Karpas-422 (cell line): ENCODE results near the gene CACNA1I. TPM values are rescaled to one million over a fixed set of nuclear protein-coding genes. Genes with fewer than 3 reads are reported as not detected.

Source experiments
- DNase-seq: peaks from one replicate; pipeline ENCODE4 v3.0.0-alpha.2; 2015
- H2AFZ ChIP-seq: fragments of 200-600 bp; sonication (generic); 2 replicates; pipeline ENCODE4 v1.6.1; 2014; ENCODE audit warnings: antibody characterized with exemption, low read length, mixed read lengths
- H3K27ac ChIP-seq: fragments of 200-600 bp; sonication (generic); 2 replicates; pipeline ENCODE4 v1.5.1; 2014; ENCODE audit warnings: mild to moderate bottlenecking, low read length, moderate library complexity
- H3K27me3 ChIP-seq: fragments of 200-600 bp; sonication (generic); 2 replicates; pipeline ENCODE4 v1.6.1; 2014; ENCODE audit warnings: low read length, mixed read lengths
- H3K36me3 ChIP-seq: fragments of 200-600 bp; sonication (generic); 2 replicates; pipeline ENCODE4 v1.6.1; 2014; ENCODE audit warnings: low read length, mixed read lengths; ENCODE audit not compliant: insufficient read depth
- H3K4me1 ChIP-seq: fragments of 200-600 bp; sonication (generic); 2 replicates; pipeline ENCODE4 v1.6.1; 2014; ENCODE audit warnings: mild to moderate bottlenecking, low read length, mixed read lengths
- H3K4me2 ChIP-seq: fragments of 200-600 bp; sonication (generic); 2 replicates; pipeline ENCODE4 v1.6.1; 2014; ENCODE audit warnings: low read length, low read depth, mild to moderate bottlenecking; ENCODE audit not compliant: poor library complexity, severe bottlenecking
- H3K4me3 ChIP-seq: fragments of 200-600 bp; sonication (generic); 2 replicates; pipeline ENCODE4 v1.5.1; 2014; ENCODE audit warnings: mild to moderate bottlenecking, antibody characterized with exemption, low read length, mixed read lengths
- H3K79me2 ChIP-seq: fragments of 200-600 bp; sonication (generic); 2 replicates; pipeline ENCODE4 v1.6.1; 2014; ENCODE audit warnings: mild to moderate bottlenecking, low read length, mixed read lengths
- H3K9ac ChIP-seq: fragments of 200-600 bp; sonication (generic); 2 replicates; pipeline ENCODE4 v1.6.0; 2014; ENCODE audit warnings: low read length
- H3K9me2 ChIP-seq: fragments of 200-600 bp; sonication (generic), shearing (Covaris generic); replicated peaks from 2 replicates; pipeline ENCODE4 v1.6.0; 2014; ENCODE audit warnings: mild to moderate bottlenecking, low read length, moderate library complexity; ENCODE audit not compliant: insufficient read depth
- H3K9me3 ChIP-seq: fragments of 300-700, 200-600 bp; sonication (generic); 2 replicates; pipeline ENCODE4 v1.6.1; 2014; ENCODE audit warnings: low read length, mixed read lengths
- H4K20me1 ChIP-seq: fragments of 200-600 bp; sonication (generic); 2 replicates; pipeline ENCODE4 v1.6.1; 2014; ENCODE audit warnings: mild to moderate bottlenecking, antibody characterized with exemption, low read length, low read depth; ENCODE audit not compliant: insufficient read depth
- total RNA-seq: library from RNA; depleted of rRNA; stranded (reverse); fragments of >200 nt; shearing (Covaris generic); gene quantifications from 2 replicates; pipeline ENCODE4 v1.2.3, GENCODE V29; 2014; ENCODE audit warnings: low replicate concordance

Gene CACNA1I
- total RNA-seq, 1 experiment from 2014 or later: not detected

- no peak overlapping the region for H3K9ac ChIP-seq
- H3K36me3 ChIP-seq: no peaks in the 10 kb centered on the region
- DNase-seq: no peak
- H3K4me2 ChIP-seq: no peak overlapping the region
- H4K20me1 ChIP-seq: no peaks in the 10 kb centered on the region
- H3K79me2 ChIP-seq: no peaks in the 10 kb centered on the region
- H3K9me2 ChIP-seq: no peaks in the 10 kb centered on the region
- H3K27me3 ChIP-seq: no peaks in the 10 kb centered on the region
- no peak overlapping the region for H3K4me3 ChIP-seq
- no peak overlapping the region for H2AFZ ChIP-seq
- H3K27ac ChIP-seq: no peak overlapping the region
- H3K9me3 ChIP-seq: no peaks in the 10 kb centered on the region
- peaks cover 12% of the 10 kb centered on the region for H3K4me1 ChIP-seq
Measured at GRCh38 chr22:39614442-39614841, 43.9 kb downstream of the CACNA1I start.

GRCh38 chr22:39616051-39616450, 45.5 kb downstream of the CACNA1I start:
- Histone ChIP-seq H3K27me3 (no peaks in the 10 kb centered on the region), H3K4me1 (peaks cover 12% of the 10 kb centered on the region), H4K20me1 (no peaks in the 10 kb centered on the region), H3K4me2 (no peak overlapping the region), H3K36me3 (no peaks in the 10 kb centered on the region), H3K9me3 (no peaks in the 10 kb centered on the region), H3K9ac (no peak overlapping the region), H3K9me2 (no peaks in the 10 kb centered on the region), H3K4me3 (no peak overlapping the region), H2AFZ (no peak overlapping the region), H3K27ac (no peak overlapping the region), H3K79me2 (no peaks in the 10 kb centered on the region)
- DNase-seq: no peak

GRCh38 chr22:39616781-39617180, 46.2 kb downstream of the CACNA1I start:
- Histone ChIP-seq H3K4me3 (no peak overlapping the region), H3K36me3 (no peaks in the 10 kb centered on the region), H3K79me2 (no peaks in the 10 kb centered on the region), H3K4me1 (peaks cover 6% of the 10 kb centered on the region), H2AFZ (no peak overlapping the region), H3K9me2 (no peaks in the 10 kb centered on the region), H3K9ac (no peak overlapping the region), H3K27me3 (no peaks in the 10 kb centered on the region), H4K20me1 (no peaks in the 10 kb centered on the region), H3K9me3 (no peaks in the 10 kb centered on the region), H3K4me2 (no peak overlapping the region), H3K27ac (no peak overlapping the region)
- no peak for DNase-seq

DNA sequence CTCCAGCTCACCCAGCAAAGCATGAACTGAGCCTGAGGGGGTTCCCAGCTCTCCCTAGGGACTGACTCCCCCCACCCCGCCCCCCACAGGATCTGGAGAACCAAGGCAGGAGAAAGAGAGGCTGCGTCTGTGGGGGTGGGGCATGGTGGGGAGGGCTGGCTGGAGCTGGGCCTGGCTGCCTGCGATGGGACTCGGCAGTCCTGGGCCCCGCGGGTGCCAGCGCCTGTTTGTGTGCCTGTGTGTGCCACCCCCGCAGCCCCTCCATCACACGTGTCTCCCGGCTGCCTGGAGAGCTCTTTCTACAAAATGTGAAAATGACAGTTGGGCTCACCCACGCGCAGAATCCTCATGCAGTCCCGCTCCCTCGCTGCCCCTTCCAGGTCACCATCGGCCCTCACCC, 46.8 kb downstream of the CACNA1I start:
- Histone ChIP-seq H3K9me3 (no peaks in the 10 kb centered on the region), H4K20me1 (no peaks in the 10 kb centered on the region), H3K9ac (no peak overlapping the region), H3K27me3 (no peaks in the 10 kb centered on the region), H3K36me3 (no peaks in the 10 kb centered on the region), H3K27ac (no peak overlapping the region), H3K4me3 (no peak overlapping the region), H3K4me2 (no peak overlapping the region), H3K9me2 (no peaks in the 10 kb centered on the region), H3K79me2 (no peaks in the 10 kb centered on the region), H3K4me1 (peaks cover 4% of the 10 kb centered on the region), H2AFZ (no peak overlapping the region)
- DNase-seq: no peak

GRCh38 chr22:39617970-39618757, 47.6 kb downstream of the CACNA1I start:
- H3K9ac ChIP-seq: no peak overlapping the region
- H4K20me1 ChIP-seq: 0 out of 2 replicates have a peak, but pooled peaks cover 2% of the 10 kb centered on the region
- no peaks in the 10 kb centered on the region for H3K9me3 ChIP-seq
- no peak overlapping the region for H3K4me3 ChIP-seq
- no peaks in the 10 kb centered on the region for H3K36me3 ChIP-seq
- no peak overlapping the region for H2AFZ ChIP-seq
- H3K4me2 ChIP-seq: no peak overlapping the region
- no peak overlapping the region for H3K27ac ChIP-seq
- no peaks in the 10 kb centered on the region for H3K79me2 ChIP-seq
- H3K4me1 ChIP-seq: no peaks in the 10 kb centered on the region
- DNase-seq: no peak
- no peaks in the 10 kb centered on the region for H3K9me2 ChIP-seq
- no peaks in the 10 kb centered on the region for H3K27me3 ChIP-seq

DNA sequence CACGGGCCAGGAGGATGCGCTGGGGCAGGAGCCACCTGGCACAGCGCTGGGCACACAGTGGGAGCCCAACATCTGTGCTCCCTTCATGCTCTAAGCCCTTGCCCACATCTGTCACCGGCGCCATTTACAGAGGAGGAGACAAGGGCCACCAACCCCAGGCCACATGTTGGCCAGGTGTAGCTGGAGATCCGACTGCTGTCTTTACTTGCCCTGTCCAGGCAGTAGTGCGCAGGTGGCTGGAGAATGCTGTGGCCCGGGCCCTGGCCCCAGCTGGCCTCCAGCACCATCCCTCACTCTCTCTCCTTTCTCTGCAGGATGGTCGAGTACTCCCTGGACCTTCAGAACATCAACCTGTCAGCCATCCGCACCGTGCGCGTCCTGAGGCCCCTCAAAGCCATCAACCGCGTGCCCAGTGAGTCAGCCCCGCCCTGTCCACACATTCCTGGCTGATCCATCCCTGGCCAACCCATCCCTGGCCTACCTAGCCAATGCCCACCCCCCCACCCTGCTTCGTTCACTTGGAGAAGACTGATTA, 48.5 kb downstream of the CACNA1I start:
- no peak overlapping the region for H3K9ac ChIP-seq
- H3K27me3 ChIP-seq: no peaks in the 10 kb centered on the region
- no peaks in the 10 kb centered on the region for H3K79me2 ChIP-seq

DNA sequence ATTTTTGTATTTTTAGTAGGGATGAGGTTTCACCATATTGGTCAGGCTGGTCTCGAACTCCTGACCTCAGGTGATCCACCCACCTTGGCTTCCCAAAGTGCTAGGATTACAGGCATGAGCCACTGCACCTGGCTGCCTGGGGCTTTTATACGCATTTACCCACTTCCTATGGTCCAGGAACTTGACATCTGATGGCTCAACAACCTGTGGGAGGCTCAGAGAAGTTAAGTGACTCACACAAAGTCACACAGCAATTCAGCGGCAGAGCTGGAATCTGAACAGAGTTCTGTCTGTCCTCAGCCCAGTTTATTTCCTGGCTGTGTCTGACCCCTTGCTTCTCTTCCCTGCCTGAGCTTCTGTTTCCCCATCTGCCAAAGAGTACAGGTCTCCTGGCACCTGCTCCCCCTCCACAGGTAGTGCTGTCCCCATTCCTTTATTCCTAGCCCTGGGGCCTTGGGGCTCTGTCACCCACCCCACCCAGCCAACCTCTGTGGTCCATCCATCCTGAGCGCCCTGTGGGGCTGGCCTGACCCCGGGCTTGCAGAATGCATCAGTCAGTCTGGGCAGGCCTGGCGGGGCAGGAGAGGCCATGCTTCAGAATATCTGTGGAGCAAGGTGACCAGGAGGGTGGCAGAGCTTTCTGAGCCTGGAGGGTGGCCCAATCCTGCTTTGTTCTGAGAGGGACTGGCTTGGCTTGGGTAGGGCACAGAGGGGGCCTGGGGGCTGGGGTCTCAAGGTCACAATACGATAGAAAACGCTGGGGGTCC, 50.6 kb downstream of the CACNA1I start:
- Histone ChIP-seq H3K27ac (no peak overlapping the region), H3K79me2 (no peaks in the 10 kb centered on the region), H3K36me3 (no peaks in the 10 kb centered on the region), H3K9ac (no peak overlapping the region), H3K27me3 (no peaks in the 10 kb centered on the region), H3K9me2 (no peaks in the 10 kb centered on the region), H3K4me3 (no peak overlapping the region), H3K9me3 (no peaks in the 10 kb centered on the region), H3K4me2 (no peak overlapping the region), H3K4me1 (peaks cover 3% of the 10 kb centered on the region; the same call in 1 of the 2 replicates), H4K20me1 (0 out of 2 replicates have a peak, but pooled peaks cover 3% of the 10 kb centered on the region), H2AFZ (no peak overlapping the region)
- no peak for DNase-seq

More for the DNA sequence above, 48.5 kb downstream of the CACNA1I start:
- H3K4me3 ChIP-seq: no peak overlapping the region
- 0 out of 2 replicates have a peak, but pooled peaks cover 3% of the 10 kb centered on the region for H4K20me1 ChIP-seq
- H3K9me3 ChIP-seq: no peaks in the 10 kb centered on the region
- DNase-seq: no peak
- H2AFZ ChIP-seq: no peak overlapping the region
- no peaks in the 10 kb centered on the region for H3K9me2 ChIP-seq
- no peak overlapping the region for H3K27ac ChIP-seq
- H3K36me3 ChIP-seq: no peaks in the 10 kb centered on the region
- H3K4me1 ChIP-seq: no peaks in the 10 kb centered on the region
- no peak overlapping the region for H3K4me2 ChIP-seq

DNA sequence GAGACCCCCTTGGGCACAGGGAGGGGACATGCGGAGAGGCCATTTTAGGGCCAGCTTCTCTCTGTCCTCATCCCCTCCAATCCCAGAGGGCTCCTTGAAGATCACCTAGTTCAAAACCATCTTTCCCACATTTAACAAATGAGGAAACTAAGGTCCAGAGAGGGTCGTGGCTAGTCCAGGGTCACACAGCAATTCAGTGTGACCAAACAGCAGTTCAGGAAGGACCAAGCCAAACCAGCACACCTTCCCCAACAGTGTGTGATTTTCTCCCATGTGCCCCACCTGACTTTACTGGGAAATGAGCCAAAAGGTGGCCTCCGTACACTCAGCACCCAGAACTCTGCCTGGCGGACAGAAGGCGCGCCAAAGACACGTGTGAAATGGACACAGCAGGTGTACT, 51.3 kb downstream of the CACNA1I start:
- Histone ChIP-seq H3K9me2 (no peaks in the 10 kb centered on the region), H3K36me3 (no peaks in the 10 kb centered on the region), H3K4me3 (no peak overlapping the region), H3K27me3 (no peaks in the 10 kb centered on the region), H3K4me2 (no peak overlapping the region), H3K9me3 (no peaks in the 10 kb centered on the region), H3K27ac (no peak overlapping the region), H2AFZ (no peak overlapping the region), H3K79me2 (no peaks in the 10 kb centered on the region), H4K20me1 (0 out of 2 replicates have a peak, but pooled peaks cover 3% of the 10 kb centered on the region), H3K4me1 (peaks cover 3% of the 10 kb centered on the region; the same call in 1 of the 2 replicates), H3K9ac (no peak overlapping the region)
- DNase-seq: no peak
